ENCODE results near the gene ZBTB39.

DNA sequence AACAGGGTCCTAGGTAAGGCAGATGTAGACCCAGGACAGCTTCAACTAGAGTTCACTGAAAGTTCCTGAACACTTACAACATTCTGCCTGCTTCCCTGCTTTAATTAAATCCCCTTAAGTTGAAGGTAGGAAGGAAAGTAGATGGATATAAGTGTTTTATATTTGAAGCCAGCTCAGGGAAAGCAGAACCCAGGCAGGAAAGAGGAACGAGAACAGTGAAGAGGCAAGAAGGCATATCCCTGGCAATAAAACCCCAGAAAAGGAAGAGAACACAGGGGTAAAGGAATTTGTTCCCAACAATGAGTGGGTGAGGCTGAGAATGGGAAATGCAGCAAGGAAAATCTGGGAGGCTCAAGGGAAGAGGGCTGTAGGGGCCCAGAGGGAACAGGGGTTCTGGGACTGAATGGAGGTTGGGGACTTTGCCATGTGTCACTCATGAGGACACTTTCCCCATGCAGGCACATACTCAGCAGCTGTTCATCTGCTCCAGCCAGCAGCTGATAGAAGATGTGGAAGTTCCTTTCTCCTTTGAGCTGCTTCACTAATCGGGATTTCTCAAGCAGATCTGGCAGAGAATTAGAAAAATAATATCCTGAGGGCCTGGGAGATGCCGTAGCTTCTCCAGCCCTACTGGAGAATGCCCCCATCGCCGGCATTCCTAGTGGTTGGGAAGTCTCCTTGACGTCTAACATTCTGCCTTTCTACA is 39.9 kb upstream of the ZBTB39 start:
- TF ChIP-seq CTCF (IDR thresholded peaks at IDR 0.05; ENCODE audit: poor library complexity) = no peak
- TF ChIP-seq EZH2 (IDR thresholded peaks at IDR 0.05; ENCODE audit: borderline replicate concordance) = no peak
